OCI-LY1 (cell line): ENCODE results near the gene FAM240A.

ENCODE experiments used
- EZH2 ChIP-seq: fragments of 200-600 bp; sonication (generic), shearing (Covaris generic); IDR thresholded peaks from 2 replicates; pipeline ENCODE4 v1.8.0; 2017; ENCODE audit warnings: borderline replicate concordance, mixed run types, mild to moderate bottlenecking, antibody characterized with exemption, low read length, moderate library complexity, mixed read lengths
- TF ChIP-seq, protein P1 (sequence below): fragments of 200-600 bp; sonication (generic), shearing (Covaris generic); IDR thresholded peaks from 2 replicates; pipeline ENCODE4 v1.5.1; 2017; ENCODE audit warnings: mild to moderate bottlenecking, antibody characterized with exemption, low read length, moderate library complexity, mixed read lengths

DNA sequence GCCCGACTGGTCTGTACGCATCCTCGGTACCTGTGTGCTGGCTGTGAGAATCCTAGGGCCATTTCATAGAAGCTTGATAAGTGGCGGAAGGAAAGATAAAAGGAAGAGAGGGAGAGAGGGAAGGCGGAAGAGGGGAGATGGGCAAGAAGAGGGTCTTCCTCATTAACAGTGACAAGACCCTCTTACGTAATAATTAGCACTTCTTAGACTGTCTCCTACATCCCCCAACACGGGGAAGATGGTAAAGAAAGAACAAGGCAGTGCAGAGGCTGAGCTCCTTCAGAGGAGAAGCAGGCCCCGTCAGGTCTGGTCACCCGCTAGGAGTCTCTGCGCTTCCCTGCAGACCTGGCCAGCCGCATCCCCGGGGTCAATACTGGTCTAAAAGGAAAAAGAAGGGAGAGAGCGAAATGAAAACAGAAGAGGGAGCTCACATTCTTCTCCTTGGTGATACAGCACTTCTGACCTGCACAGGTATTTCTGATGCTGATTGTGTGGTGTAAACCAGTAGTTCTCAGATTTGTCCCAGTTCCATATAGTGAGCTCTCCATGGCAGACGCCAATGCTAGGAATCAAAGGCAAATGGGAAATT is 19.0 kb upstream of the FAM240A start:
- TF ChIP-seq EZH2 = no peak
- TF ChIP-seq, protein P1, sequence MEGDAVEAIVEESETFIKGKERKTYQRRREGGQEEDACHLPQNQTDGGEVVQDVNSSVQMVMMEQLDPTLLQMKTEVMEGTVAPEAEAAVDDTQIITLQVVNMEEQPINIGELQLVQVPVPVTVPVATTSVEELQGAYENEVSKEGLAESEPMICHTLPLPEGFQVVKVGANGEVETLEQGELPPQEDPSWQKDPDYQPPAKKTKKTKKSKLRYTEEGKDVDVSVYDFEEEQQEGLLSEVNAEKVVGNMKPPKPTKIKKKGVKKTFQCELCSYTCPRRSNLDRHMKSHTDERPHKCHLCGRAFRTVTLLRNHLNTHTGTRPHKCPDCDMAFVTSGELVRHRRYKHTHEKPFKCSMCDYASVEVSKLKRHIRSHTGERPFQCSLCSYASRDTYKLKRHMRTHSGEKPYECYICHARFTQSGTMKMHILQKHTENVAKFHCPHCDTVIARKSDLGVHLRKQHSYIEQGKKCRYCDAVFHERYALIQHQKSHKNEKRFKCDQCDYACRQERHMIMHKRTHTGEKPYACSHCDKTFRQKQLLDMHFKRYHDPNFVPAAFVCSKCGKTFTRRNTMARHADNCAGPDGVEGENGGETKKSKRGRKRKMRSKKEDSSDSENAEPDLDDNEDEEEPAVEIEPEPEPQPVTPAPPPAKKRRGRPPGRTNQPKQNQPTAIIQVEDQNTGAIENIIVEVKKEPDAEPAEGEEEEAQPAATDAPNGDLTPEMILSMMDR = no peak
